Left cardiac atrium (tissue), 4 donors: ENCODE data around the gene HSD17B8. TPM values are rescaled to one million over a fixed set of nuclear protein-coding genes. Genes with fewer than 3 reads are reported as not detected.
A peak's percentile ranks its signal among the peaks of the same experiment; 100 is the strongest.

ENCODE experiments used
- ATAC-seq, 2 donors: fragments of 200-7000 bp; cut with Tn5 transposase; one replicate each; pipeline ENCODE4 v1.9.1; 2020; ENCODE audit warnings: mild to moderate bottlenecking in 2 of 2, moderate library complexity in 2 of 2
- DNase-seq: peaks from one replicate; pipeline ENCODE4 v3.0.0-alpha.2; 2020
- intact Hi-C, 2 donors: fragments of 100-400 bp; cut with DNase I; formaldehyde crosslinking; loops; one replicate each; pipeline versions ENCODE4 v1.14.1 to v1.15.1; 2022 to 2023
- total RNA-seq, 2 donors: library from RNA; stranded (reverse); fragmentation: NEBNext Ultra II Directional; extraction: Animal tissue kit (Norgen Biotek cat#: 25700); gene quantifications; one replicate each; pipeline ENCODE4 v1.2.1, GENCODE V29; 2021
- donor health status: DM: no; HTN: yes; CAD: no.
- donor health status: DM: no; HTN: yes; CAD: no; lungs with severe emphysema.
- donor health status: DM: yes; HTN: yes; CAD: no.
- donor health status: Dilated cardiomyopathy.

Gene HSD17B8
- total RNA-seq, 2 donors from 2014 or later, result 13.3 to 14.3 TPM

DNA sequence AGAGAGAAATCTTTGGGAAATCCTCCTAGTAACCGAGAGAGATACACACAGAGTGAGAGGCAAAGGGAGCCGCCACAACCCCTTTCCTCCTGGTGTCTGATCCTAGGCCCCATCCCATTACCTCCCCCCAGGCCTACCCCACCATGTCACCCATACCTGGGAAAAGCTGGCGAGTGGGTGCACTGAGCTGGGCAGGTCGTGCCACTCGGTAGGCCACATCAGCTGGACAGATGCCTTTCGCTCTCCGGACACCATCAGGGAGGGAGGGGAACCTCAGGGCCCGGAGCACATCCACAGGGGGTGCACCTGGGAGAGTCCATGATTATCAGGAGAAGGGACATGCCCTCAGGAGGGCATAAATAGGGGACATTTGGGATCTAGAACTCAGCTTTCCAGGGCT lies 15.3 kb upstream of the HSD17B8 start:
- ATAC-seq, result no peak
- no peak for DNase-seq
- intact Hi-C loops, result no loop called here

DNA sequence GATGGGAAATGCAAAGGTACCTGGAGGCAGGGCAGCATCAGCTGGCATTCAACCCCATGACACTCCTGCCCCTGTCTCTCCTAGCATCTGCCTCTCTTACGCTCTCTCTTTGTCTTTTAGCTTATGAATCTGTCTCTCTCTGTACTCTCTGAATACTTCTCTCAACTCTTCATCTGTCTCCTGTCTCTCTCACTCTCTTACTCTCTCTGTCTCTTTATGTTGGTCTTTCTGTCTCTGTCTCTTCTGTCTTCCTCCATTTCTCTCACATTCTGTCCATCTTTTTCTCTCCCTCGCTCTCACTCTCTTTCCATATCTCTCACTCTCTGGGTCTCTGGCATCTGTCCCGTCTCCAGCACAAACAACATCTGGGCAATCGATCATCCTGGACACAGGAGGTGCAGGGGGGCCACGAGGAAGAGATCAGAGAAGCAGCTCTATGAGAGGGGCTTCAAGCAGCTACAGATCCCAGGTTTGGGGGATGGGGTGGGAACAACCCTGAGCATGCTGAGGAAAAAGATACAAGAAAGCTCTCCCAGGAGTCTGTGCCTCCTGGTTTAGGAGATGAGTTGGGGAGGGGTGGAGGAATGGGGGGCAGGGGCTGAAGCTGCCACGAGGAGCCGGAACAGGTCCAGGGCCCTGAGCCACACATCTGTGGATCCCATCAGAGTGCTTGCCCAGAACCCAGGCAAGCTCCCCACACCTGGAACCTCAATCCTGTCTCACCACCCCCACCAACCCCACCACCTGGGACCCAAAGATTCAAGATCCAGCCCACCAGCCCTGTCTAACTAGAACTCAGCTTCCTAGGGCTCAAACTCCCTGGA lies 14.6 kb upstream of the HSD17B8 start:
- DNase-seq, result no peak
- intact Hi-C loops, result no loop called here
- ATAC-seq, result no peak

DNA sequence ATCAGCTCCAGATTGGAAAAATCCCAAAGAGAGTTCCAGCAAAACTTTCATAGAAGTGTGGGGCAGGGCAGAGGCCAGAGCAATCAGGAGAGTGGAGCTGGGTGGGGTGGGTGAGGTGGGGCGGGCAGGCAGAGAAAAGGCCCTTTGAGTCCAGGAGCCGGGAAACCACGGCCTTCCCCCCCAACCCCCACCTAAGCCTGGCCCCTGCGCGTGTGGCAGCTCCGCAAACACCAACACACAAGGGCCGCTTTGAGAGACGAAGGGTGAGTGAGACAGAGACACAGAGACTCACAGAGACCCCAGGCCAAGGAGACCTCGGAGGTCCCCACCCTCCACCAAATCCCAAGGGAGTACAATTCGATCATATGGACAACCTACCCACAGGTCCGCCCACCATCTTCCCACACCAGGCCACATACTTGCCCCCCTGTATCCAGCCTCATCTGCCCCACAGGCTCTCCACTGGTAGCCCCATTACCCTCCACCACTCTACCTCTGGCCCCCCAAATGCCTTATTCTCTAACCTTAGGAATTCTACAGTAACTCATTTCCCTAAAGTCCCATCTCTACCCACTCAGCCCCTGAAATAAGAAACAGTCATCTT lies 13.8 kb upstream of the HSD17B8 start:
- no peak for ATAC-seq
- intact Hi-C loops, result no loop called here
- no peak for DNase-seq

DNA sequence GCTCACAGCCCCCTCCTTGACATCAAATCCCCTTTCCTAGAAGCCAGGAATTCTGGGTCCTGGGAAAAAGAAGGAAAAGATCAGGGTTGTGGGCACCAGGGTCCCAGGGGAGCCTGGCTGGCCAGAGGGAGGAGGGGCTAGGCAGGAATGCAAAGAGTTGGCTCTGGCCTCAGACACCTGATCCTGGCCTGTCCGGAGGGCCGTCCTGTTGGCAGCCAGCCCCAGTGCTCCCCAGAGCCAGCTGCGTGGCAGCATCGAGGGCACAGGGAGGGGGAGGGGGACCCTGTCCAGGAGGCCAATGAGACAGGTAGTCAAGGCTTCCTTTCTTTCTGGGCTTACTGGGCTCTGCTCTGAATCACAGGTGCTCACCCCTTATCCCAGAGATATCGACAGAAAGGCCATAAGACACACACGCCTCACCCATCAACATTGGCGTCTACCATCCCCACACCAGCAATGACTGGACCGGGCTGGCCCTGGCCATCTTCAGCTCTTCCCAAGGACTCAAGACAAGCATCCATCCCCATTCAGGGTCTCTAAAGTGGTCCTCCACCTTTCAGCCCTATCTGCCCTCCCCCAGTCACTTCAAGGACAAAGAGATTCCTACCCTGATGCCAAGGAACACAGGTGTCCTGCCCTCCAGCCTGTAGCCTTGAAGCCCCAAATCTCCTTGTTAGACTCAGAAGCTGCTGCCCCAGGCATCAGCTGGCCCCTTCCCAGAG lies 12.9 kb upstream of the HSD17B8 start:
- DNase-seq, result no peak
- no peak for ATAC-seq
- intact Hi-C loops, result no loop called here

DNA sequence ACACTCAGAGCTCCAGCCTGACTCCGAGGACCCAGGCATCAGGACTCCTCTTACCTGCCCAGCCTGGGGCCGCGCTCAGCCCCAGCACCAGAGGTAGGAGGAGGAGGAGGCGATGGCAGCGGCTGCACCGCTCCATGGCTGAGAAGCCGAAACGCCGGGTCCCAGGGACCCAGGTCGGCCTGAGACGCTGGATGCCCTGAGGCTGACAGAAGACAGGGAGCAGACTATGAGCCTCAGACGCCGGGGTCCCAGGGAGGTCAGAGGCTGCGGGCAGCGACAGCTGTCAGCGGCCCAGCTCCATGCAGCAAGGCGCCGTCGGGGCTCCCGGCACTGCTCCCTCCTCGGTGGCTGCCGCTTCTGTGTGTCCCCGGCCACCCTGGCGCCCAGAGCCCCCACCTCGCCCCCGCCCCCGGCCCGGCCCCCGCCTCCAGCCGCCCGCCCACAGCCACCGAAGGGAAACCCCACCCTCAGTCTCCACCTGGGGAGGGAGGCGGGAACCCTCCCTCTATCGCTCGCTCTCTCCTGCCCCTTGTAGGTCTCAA lies 12.3 kb upstream of the HSD17B8 start, which contains the start of gene COL11A2:
Gene COL11A2, minus strand, starts transcription at position 363 of the 542 bp plus-strand sequence. Its CDS starts 227 bp downstream, at position 136.
- DNase-seq (no peak), ATAC-seq (peak; percentile 9 to 16)
- intact Hi-C loops, result no loop called here

DNA sequence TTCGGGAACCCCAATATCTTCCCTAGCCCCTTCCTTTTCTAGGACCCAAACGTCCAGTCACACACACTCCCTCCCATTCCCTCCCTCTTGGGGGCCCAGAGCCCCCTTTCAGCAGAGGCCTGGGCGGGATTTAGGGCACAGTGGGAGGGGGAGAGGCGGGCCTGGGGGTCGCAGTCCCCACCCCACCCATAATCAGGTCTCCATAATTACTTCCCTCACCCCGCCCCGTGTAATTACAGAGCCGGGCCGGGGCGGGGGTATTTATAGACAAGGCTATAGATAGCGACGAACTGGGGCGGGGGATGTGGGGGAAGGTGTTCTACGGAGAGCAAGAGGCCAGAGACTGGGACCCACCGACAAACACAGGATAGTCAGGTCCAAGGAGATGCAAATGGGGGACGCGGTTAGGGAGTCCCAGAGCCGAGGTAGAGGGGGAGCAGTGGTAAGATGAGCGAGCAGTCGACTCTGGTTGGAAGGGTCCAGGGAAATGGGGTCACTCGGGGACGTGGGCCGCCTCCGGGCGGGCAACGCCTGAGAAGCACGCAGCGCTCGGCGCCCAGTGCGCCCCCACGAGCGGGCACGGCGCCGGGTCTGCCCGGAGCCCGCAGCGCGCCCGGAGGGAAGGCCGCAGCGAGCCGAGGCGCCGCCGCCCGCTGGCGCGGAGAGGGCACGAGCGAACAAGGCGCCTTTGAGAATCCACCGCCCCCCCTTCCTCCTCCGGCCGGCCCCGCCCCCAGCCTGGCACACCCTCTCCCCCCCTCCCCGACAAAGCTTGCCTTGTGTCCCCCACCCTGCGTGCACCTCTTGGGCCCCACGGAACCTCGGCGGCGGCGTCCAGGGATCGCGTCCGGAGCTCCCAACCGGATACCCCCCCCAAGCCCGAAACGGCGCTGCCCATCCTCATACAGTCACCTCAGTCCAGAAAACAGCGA lies 11.5 kb upstream of the HSD17B8 start:
- peak; percentile 58 for DNase-seq
- ATAC-seq, result peak; percentile 30 to 50
- intact Hi-C loops, result no loop called here

DNA sequence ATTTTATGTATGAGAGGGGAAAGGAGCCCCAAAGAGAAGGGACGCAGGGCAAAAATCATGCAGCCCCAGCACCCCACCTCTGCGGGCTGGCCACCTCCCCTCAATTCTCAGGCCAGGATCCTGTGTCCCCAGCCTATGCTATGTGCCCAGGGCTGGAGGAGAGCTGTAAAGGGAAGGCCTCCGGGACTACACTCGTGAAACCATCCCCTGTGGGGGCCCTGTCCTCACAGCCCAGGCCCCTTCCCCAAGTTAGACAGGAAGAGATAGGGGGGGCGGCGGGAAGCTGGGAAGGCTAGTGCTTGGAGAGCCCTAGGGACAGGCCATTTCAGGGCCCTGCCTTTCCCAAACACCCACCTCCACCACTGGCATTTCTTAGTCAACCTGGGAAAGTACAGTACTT lies 10.8 kb upstream of the HSD17B8 start:
- intact Hi-C loops, result no loop called here
- no peak for DNase-seq
- no peak for ATAC-seq

DNA sequence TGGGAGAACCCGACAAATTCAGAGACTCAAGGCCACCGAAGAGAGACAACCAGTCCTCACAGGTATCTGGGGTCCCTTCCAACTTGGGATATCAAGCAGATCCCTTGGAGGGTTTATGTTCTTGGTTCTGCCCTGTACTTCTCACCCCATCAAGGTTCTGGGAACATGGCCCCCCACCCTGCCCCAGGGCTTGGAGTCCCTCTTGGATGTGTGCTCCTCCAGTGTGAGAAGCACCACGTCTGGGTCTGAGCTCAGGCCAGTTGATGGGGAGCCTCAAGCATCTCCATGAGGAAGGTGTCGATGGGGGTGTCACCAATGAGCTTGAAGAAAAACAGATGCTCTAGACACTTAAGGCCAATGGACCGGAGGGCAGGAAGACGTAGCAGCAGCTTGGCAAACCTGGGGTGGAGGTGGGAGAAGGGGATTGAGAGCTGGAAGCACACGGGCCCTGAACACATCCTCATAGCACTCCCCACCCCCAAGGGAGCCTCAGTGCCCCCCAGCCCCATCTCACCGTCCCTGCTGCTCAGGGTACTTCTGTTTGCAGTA lies 9.9 kb upstream of the HSD17B8 start:
- intact Hi-C loops, result no loop called here
- DNase-seq (no peak), ATAC-seq (no peak)

DNA sequence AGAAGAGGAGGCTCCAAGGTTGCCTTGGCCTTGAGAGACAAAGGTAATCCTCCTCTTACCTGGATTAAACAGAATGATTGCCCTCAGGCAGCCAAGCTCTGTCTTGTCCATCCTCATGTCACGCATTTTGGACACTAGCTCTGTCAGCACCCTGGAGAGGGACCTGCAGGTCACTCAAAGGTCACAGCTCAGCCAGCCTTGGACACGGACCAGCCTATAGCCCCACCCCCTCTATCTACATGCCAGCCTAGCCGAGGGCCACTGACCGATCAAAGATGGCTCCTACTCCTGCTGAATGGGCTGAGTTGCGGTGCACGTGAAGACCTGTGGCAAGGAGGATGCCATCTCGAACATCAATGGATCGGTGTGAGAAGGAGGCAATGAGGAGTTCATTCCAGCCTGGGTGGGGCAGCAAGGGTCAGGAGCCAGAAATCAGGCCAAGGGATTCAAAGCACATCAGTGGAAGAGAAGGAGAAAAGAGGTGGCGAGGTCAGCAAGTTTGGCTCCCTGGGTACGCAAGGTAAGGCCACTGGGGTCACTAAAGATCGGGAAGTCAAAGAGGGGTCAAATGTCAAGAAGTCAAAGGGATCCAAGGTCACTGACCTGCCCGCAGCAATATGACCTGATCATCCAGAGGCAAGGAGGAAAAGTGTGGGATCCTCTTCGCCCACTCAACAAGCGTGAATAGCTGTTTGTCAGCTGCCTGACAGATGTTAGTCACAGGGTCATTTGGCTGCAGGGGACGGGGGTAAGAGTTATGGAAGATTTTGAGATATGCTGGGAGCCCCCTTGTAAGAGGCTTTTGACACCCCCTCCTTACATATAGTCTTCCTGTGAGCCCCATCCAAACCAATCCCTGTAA lies 8.9 kb upstream of the HSD17B8 start:
- ATAC-seq (no peak), DNase-seq (no peak)

DNA sequence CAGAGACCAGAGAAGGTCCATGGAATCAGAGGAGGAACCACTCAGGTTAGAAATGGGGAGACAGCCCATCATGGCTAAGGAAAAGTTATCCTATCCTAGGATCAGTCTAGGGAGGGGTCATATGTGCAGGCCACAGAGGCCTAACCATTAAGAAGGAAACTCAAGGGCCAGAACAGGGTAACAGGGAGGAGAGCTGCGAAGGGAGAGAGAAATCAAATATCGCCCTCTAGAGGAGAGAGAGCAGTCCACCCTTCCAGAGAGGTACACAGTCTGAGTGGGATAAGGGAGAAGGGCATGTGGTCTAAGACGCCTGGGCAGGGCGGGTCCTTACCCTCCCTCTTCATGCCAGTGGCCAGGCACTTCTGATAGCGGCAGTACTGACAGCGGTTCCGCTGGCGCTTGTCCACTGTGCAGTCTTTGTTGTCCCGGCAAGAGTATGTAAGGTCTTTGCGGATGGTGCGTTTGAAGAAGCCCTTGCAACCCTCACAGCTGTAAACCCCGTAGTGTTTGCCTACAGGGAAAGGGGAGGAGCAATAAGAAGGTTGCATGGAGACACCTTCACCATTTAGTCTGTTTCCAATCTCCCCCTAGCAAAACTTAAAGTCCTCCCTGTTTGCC lies 6.9 kb upstream of the HSD17B8 start:
- peak; percentile 9 to 31 for ATAC-seq
- intact Hi-C loops, result loop anchor here in 1 of 2 donors (5.0 kb wide), 2 partner anchors 35 to 1070 kb away; partner anchors contain the start of gene ATF6B
- DNase-seq, result peak; percentile 49

More for the DNA sequence above, 8.9 kb upstream of the HSD17B8 start:
- intact Hi-C loops, result loop anchor here in 1 of 2 donors (5.0 kb wide), 2 partner anchors 33 to 1068 kb away; partner anchors contain the start of gene ATF6B

DNA sequence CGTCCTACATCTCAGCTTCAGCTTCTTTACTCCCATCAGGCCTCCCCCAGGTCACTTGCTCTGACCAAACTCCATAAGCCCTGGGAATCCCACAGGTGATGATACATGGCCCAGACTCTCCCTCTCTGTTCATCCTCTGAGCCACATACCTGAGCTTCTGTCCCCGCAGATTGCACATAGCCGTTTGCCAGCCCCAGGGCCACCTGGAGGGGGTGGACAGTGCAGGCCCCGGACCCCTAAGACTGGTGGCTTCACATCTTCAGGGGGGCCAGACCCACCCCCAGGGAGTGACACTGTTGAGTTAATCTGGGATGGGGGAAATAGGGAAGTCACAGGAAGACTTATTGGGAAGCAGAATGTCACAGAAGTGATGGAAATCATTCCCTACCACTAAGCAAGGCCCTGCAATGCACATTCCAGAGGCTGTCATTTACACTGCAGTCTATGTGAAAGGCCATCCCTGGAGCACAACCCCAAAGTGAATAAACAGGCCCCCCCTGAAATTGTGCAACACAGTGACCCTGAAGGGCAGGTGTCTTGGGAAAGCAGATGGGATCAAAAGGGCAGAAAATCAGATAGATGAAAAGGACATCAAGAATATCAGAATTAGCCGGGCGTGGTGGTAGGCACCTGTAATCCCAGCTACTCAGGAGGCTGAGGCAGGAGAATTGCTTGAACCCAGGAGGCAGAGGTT lies 6.1 kb upstream of the HSD17B8 start:
- intact Hi-C loops, result loop anchor here in 1 of 2 donors (5.0 kb wide), 2 partner anchors 36 to 1071 kb away; partner anchors contain the start of gene ATF6B
- DNase-seq (no peak), ATAC-seq (no peak)

DNA sequence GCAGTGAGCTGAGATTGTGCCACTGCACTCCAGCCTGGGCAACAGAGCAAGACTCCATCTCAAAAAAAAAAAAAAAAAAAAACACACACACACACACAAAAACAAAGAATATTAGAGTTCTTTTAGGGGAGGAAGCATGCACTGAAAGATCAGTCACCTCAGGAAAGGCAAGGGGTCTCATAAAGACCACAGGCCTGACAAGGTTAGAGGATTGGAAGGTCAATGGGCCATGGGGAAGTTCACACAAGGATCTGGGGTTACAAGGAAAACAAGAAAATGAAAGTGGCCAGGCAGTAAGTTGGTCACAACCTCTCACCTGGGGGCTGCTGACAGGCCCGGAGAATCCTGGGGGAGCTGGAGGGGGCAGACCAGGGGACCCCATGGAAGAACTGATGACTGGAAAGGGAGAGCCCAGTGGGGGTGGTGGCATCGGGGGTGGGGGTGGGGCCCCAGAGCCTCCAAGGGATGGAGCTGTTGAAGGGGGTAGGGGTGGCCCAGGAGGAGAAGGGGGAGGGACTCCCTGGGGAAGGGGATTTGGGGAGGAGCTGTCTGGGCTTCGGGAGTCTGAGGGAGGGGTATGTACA lies 5.5 kb upstream of the HSD17B8 start:
- DNase-seq (no peak), ATAC-seq (no peak)
- intact Hi-C loops, result loop anchor here in 1 of 2 donors (5.0 kb wide), 2 partner anchors 37 to 1072 kb away; partner anchors contain the start of gene ATF6B

DNA sequence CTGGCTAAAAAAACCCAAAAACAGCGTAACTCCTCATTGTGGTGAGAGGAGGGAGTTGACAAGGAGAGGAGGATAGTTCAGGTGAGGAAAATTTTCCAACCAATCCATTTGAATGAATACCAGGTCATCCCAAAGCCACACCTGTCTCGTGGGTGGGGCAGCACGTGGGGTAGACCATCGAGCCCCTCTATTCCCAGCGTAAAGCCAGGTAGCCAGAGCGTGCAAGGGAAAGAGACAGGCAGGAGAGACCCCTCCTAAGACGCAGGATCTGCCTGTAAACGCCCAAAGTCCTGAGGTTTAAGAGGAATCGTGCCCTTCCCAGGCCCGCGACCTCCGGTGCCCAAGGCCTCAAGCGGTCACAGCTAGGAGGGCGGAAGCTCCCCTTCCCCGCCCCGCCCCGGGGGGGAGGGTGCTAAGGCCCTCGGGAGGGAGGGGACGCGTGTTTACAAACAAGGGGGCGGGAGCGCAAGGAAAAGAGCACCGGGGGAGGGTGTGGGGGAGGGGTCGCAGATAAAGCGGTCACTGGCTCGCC lies 4.7 kb upstream of the HSD17B8 start:
- intact Hi-C loops, result loop anchor here in 1 of 2 donors (5.0 kb wide), 2 partner anchors 37 to 1072 kb away; partner anchors contain the start of gene ATF6B
- peak; percentile 40 to 56 for ATAC-seq
- peak; percentile 81 for DNase-seq

DNA sequence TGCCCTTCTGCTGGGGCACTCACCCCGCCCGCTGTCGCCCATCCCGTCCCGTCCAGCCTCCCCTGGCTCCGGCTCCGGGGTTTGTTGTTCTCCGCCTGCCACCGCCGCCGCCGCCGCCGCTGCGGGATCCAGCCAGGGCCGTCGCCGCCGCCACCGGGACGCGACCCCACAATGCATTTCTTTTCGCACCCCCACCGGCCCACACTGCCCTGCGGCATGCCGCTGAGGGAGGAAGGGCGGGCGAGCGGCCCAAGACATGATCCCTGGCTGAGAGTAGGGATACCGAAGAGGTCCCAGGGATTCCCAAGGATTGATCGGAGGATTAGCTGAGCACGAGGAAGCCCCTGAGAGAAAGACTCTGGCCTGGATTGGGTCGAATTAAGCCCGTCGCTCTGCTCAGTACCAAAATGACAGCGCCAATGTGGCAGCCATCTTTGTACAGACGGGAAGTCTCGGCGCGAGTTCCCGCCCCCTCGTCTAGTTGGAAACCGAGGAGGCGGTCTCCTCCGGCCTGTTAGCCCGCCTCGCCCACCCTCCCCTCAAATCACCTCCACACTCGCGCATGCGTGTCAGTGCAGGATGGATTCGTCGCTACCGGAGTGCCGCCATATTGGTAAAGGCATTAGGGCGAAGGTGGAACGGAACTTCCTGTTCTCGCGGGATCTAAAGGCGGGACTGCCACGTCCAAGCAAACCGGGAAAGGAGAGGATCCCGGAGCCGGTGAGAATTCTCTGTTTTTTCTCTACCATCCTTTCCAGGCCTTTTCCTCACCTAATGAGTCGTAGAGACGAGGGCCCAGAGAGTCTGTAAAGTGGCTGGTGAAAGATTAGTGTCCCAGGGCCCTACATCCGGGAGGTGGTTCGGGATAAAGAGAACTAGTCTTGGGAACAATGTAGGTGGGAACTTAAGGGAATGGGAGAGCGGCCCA lies 4.0 kb upstream of the HSD17B8 start, which contains the start of the genes RXRB and SLC39A7:
Gene RXRB, minus strand, starts transcription at position 447 of the 928 bp plus-strand sequence. Its CDS starts 189 bp downstream, at position 258.
Gene SLC39A7, plus strand, starts transcription at position 649 of the 928 bp plus-strand sequence. CDS start 379 bp downstream, outside the sequence.
- ATAC-seq, result peak; percentile 88 to 90
- DNase-seq, result peak; percentile 100
- intact Hi-C loops, result no loop called here
